Thoracic aorta (tissue), 2 donors: ENCODE results near the gene MMP24. TPM values are rescaled to one million over a fixed set of nuclear protein-coding genes. Genes with fewer than 3 reads are reported as not detected.

Experiments used
- ATAC-seq: fragments of 150-250 bp; one replicate; pipeline ENCODE4 v1.8.0; 2017; ENCODE audit warnings: low read depth; ENCODE audit not compliant: insufficient number of reproducible peaks, low FRiP score
- DNase-seq: peaks from one replicate; pipeline ENCODE4 v3.0.0-alpha.2; 2020; ENCODE audit warnings: low spot score
- H3K27ac ChIP-seq, 2 donors: fragments of 200-600 bp; sonication (generic); 1 replicate in 1 of 2; 2 replicates in 1 of 2; pipeline ENCODE4 v1.5.1; 2016; ENCODE audit warnings: mild to moderate bottlenecking in 2 of 2, moderate library complexity in 2 of 2
- H3K27me3 ChIP-seq: fragments of 200-600 bp; sonication (generic); replicated peaks from 2 replicates; pipeline ENCODE4 v1.6.0; 2016; ENCODE audit warnings: mild to moderate bottlenecking; ENCODE audit not compliant: insufficient read depth
- H3K36me3 ChIP-seq: fragments of 200-600 bp; sonication (generic); one replicate; pipeline ENCODE4 v1.5.1; 2016
- H3K4me1 ChIP-seq, 2 donors: fragments of 200-600 bp; sonication (generic); 1 replicate in 1 of 2; 2 replicates in 1 of 2; pipeline versions ENCODE4 v1.5.1 to v1.6.0; 2016; ENCODE audit warnings: low read depth in 2 of 2, mild to moderate bottlenecking in 1 of 2; ENCODE audit not compliant: control insufficient read depth in 1 of 2
- H3K4me3 ChIP-seq: fragments of 200-600 bp; sonication (generic); 2 replicates; pipeline ENCODE4 v1.5.1; 2016; ENCODE audit warnings: mild to moderate bottlenecking
- H3K9me3 ChIP-seq: fragments of 200-600 bp; sonication (generic); 2 replicates; pipeline ENCODE4 v1.5.1; 2016
- total RNA-seq, 2 donors: library from RNA; depleted of rRNA; stranded (reverse); fragments of >200 nt; gene quantifications; one replicate each; pipeline versions ENCODE4 v1.1.0 to v1.2.3, GENCODE V29; 2016
- TF ChIP-seq, protein P1 (sequence below): fragments of 200-600 bp; sonication (generic); IDR thresholded peaks from one replicate; pipeline ENCODE4 v1.5.1; 2019; ENCODE audit warnings: antibody characterized with exemption

MMP24 gene
- total RNA-seq, 2 donors from 2014 or later, result 0.27 to 0.71 TPM

DNA sequence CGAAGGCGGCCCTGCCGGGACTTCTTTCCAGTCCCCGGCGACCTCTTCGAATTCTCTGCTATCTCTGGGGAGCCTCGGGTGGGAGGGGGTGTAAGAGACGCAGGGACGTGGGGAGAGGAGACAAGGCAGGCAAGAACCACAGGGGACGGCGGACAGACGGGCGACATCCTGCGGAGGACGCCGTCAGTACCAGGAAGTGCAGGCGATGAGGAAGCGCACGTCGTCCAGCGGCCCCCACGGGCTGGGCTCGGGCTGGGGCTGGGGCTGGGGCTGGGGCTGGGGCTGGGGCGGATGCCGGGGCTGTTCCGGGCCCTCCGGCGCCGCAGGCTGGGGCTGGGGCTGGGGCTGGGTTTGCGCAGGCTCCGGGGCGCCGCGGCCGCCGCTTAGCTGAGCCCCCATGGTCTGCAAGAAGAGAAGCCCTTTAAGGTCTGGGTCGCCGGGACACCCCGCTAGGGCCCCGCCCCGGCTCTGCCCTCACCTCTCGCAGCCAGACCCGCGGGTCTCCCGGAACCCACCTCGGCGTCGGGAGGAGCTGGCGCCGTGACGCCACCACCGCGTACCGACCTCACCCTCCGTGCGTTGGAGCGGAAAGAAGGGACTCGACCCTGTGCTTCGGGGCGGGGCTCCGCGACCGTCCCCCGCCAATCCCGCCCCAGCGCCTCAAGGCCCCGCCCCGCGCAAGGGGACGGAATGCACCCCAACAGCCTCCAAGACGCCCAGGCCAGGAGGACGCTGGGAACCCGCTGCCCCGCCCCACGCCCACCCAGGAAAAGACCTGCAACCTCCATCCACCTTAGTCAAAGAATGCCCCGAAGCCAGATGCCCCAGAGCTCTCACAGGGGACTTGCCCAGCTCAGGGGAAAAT, 51.3 kb downstream of the MMP24 start, which contains the start of gene MMP24OS:
MMP24OS (minus strand) TSS at position 592 of the 865 bp plus-strand sequence; CDS start at position 399, 193 bp downstream.
- peak; percentile 34 for DNase-seq
- TF ChIP-seq, protein P1, sequence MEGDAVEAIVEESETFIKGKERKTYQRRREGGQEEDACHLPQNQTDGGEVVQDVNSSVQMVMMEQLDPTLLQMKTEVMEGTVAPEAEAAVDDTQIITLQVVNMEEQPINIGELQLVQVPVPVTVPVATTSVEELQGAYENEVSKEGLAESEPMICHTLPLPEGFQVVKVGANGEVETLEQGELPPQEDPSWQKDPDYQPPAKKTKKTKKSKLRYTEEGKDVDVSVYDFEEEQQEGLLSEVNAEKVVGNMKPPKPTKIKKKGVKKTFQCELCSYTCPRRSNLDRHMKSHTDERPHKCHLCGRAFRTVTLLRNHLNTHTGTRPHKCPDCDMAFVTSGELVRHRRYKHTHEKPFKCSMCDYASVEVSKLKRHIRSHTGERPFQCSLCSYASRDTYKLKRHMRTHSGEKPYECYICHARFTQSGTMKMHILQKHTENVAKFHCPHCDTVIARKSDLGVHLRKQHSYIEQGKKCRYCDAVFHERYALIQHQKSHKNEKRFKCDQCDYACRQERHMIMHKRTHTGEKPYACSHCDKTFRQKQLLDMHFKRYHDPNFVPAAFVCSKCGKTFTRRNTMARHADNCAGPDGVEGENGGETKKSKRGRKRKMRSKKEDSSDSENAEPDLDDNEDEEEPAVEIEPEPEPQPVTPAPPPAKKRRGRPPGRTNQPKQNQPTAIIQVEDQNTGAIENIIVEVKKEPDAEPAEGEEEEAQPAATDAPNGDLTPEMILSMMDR, result peak; percentile 10
- peaks cover 7% of the 10 kb centered on the region for H3K36me3 ChIP-seq
- ATAC-seq, result peak; percentile 81
- peaks cover 13 to 32% of the 10 kb centered on the region in 2 donors for H3K4me1 ChIP-seq
- peak within 1 kb of the TSS; percentile 88 to 94 for H3K27ac ChIP-seq
- H3K9me3 ChIP-seq, result no peaks in the 10 kb centered on the region
- H3K27me3 ChIP-seq, result no peaks in the 10 kb centered on the region
- peak within 1 kb of the TSS; percentile 87 for H3K4me3 ChIP-seq

DNA sequence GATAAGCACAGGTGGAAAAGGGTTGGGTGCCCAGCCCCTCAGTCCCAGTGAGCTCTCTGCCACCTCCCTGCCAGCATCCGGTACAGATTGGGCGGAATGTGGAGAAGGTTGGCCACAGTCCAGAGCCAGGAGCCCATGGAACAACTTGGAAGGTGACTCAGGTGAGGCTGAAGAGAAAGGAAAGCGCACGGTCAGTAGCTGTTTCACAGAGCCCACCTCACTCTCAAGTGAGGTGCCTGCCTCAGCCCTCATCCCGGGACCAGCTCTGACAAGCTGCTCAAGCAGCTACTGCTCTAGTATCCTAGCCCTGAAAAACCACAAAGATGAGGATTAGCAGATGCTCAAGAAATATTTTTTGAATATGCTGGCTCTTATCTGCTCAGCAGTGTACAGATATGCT, 52.5 kb downstream of the MMP24 start:
- H3K4me1 ChIP-seq, result peaks cover 23 to 36% of the 10 kb centered on the region in 2 donors
- H3K27me3 ChIP-seq, result no peaks in the 10 kb centered on the region
- H3K27ac ChIP-seq, result peak overlapping the region; percentile 88 to 94
- ATAC-seq, result no peak
- peaks cover 7% of the 10 kb centered on the region for H3K36me3 ChIP-seq
- TF ChIP-seq, protein P1, result no peak
- DNase-seq, result no peak
- no peaks in the 10 kb centered on the region for H3K9me3 ChIP-seq
- no peak overlapping the region for H3K4me3 ChIP-seq

DNA sequence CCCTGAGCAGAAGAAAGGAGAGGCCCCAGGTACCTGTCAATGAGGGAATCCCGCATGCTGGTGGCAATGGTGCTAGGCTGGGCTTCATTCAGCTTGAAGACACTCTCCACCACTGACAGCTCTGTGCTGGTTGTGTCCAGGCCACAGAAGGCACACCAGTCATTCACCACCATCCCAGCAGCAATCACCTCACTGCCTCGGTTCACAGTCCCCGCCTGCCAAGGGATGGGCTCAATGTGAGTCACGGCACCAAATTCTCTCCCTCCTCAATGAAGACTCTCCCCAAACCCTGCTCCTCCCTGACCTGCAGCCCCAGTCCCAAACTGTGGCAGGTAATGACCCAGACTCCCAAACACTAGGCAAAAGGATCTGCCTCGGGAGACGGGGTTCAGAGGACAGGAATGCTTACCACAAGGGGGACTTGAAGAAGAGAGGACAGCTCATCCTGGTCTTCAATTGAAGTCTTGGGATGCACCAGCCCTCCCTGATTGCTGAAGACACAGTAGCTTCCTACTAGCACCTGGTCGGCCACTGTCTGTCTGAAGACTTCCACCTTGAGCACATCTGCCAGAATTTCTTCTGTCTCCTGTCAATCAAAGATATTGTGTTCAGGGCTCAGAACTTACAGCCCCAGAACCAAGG, 53.2 kb downstream of the MMP24 start:
- Histone ChIP-seq H3K4me3 (no peak overlapping the region), H3K27me3 (no peaks in the 10 kb centered on the region), H3K27ac (no peak overlapping the region), H3K9me3 (no peaks in the 10 kb centered on the region), H3K36me3 (peaks cover 7% of the 10 kb centered on the region), H3K4me1 (peaks cover 23 to 37% of the 10 kb centered on the region in 2 donors)
- DNase-seq (no peak), ATAC-seq (no peak)
- TF ChIP-seq, protein P1, result no peak

DNA sequence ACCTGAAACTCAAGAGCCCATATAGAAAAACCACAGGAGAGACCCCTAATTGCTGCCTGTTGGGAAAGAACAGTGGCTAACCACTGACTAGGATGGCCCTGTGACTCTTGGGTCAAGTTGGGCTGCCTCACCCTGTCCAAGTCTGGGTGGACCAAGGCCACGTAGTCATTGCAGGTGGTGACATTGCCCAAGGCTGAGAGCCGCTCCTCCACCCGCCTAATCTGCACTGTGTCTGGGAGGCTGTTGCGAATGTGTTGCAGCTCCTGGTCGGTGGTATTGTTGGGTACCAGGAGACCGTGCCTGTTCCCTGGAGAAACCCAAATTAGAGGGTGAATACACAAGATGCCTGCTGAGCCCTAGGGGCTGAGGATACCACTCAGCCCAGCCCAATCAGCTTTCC, 54.0 kb downstream of the MMP24 start:
- ATAC-seq, result no peak
- no peak overlapping the region for H3K27ac ChIP-seq
- H3K4me1 ChIP-seq, result peaks cover 23 to 37% of the 10 kb centered on the region in 2 donors
- H3K4me3 ChIP-seq, result no peak overlapping the region
- no peaks in the 10 kb centered on the region for H3K9me3 ChIP-seq
- no peaks in the 10 kb centered on the region for H3K27me3 ChIP-seq
- H3K36me3 ChIP-seq, result peaks cover 7% of the 10 kb centered on the region
- no peak for DNase-seq
- TF ChIP-seq, protein P1, result no peak

DNA sequence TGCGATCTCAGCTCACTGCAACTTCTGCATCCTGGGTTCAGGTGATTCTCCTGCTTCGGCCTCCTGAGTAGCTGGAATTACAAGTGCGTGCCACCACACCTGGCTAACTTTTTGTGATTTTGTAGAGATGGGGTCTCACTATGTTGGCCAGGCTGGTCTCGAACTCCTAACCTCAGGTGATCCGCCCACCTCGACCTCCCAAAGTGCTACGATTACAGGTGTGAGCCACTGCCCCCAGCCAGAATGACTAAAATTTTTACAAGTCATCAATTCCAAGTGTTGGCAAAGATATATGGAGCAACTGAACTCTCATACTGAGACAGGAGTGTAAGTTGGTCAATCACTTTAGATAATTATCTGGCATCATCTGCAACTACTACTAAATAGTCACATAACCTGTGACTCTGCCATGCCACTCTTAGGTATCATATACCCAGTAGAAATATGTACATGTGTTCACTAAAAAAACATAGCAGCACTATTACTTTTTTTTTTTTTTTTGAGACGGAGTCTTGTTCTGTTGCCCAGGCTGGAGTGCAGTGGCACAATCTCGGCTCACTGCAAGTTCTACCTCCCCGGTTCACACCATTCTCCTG, 55.1 kb downstream of the MMP24 start:
- Histone ChIP-seq H3K27ac (no peak overlapping the region), H3K27me3 (no peaks in the 10 kb centered on the region), H3K4me3 (no peak overlapping the region), H3K36me3 (peaks cover 7% of the 10 kb centered on the region), H3K4me1 (peaks cover 14 to 27% of the 10 kb centered on the region in 2 donors), H3K9me3 (no peaks in the 10 kb centered on the region)
- ATAC-seq (no peak), DNase-seq (no peak)
- TF ChIP-seq, protein P1, result no peak
